ENCODE results near the gene SLC16A9. TPM values are rescaled to one million over a fixed set of nuclear protein-coding genes. Genes with fewer than 3 reads are reported as not detected.

The SLC16A9 gene
- total and polyA plus RNA-seq, 2 donors (not counting 3 experiments of a cell fraction or from before 2014, with no cell fraction given): 0.35 TPM; not detected in 1

- H3K27ac ChIP-seq (ENCODE audit: insufficient read depth, low read depth, low read length): no peak overlapping the region
- dilution Hi-C loops (cut with MboI; ENCODE audit: extremely low pct_ligation_motif_present, low sequenced_read_pairs): no loop called here
- H3K9me3 ChIP-seq (replicated peaks; ENCODE audit: control insufficient read depth, insufficient read depth, low read length): no peaks in the 10 kb centered on the region
- peaks cover 4 to 10% of the 10 kb centered on the region in 2 experiments for H3K27me3 ChIP-seq (ENCODE audit: control insufficient read depth in 2 of 2, insufficient read depth in 2 of 2, low read length in 2 of 2)
- POLR2A ChIA-PET: interaction anchor here (0.6 kb wide), 1 partner anchor 201 kb away, joined by 3 read pairs; no protein-coding TSS in a partner anchor
- no peaks in the 10 kb centered on the region for H3K4me1 ChIP-seq (ENCODE audit: control insufficient read depth, extremely low read depth, insufficient read depth, low read length)
- no peak overlapping the region for H3K4me3 ChIP-seq (replicated peaks in 1 of 3; ENCODE audit: insufficient read depth in 1 of 3, low read depth in 1 of 3, low read length in 3 of 3)
- no peaks in the 10 kb centered on the region for H3K79me2 ChIP-seq (ENCODE audit: control insufficient read depth, insufficient read depth, low read length)
- no peak overlapping the region for H3K4me2 ChIP-seq (ENCODE audit: insufficient read depth, low read length)
- no TSS peak for BruUV-seq (replicated peaks)
- FAIRE-seq: no peak
- H3K36me3 ChIP-seq (ENCODE audit: control insufficient read depth in 2 of 2, extremely low read depth in 1 of 2, insufficient read depth in 2 of 2, low read length in 2 of 2): no peaks in the 10 kb centered on the region
- H3K9ac ChIP-seq (replicated peaks; ENCODE audit: extremely low read depth, insufficient read depth, low read length): no peak overlapping the region
- no peak for TF ChIP-seq MAX (IDR thresholded peaks at IDR 0.05; ENCODE audit: insufficient read depth, insufficient read length)
- no peak for TF ChIP-seq POLR2A (IDR thresholded peaks at IDR 0.05; ENCODE audit: low read depth, low read length)
- TF ChIP-seq POLR2AphosphoS5 (IDR thresholded peaks at IDR 0.05; ENCODE audit: insufficient read depth, low read depth, low read length): no peak
- TF ChIP-seq JUN (IDR thresholded peaks at IDR 0.05; ENCODE audit: borderline replicate concordance, insufficient read depth, insufficient read length, low read depth): no peak
- no peak for TF ChIP-seq GATA2 (IDR thresholded peaks at IDR 0.05; ENCODE audit: insufficient read depth, insufficient read length, low read depth, low read length)
- TF ChIP-seq CTCF (IDR thresholded peaks at IDR 0.05; ENCODE audit: extremely low read depth in 1 of 2, insufficient read depth in 1 of 2, low read depth in 1 of 2, low read length in 2 of 2): no peak
- TF ChIP-seq MYC (IDR thresholded peaks at IDR 0.05; ENCODE audit: low read depth, low read length): no peak
- TF ChIP-seq EZH2 (IDR thresholded peaks at IDR 0.05; ENCODE audit: borderline replicate concordance, low read depth, low read length, severe bottlenecking): no peak
- no peak for TF ChIP-seq FOS (IDR thresholded peaks at IDR 0.05; ENCODE audit: borderline replicate concordance, insufficient read depth, low read length)
- DNase-seq (ENCODE audit: low read depth, low spot score): no peak
- no peaks in the 10 kb centered on the region for H4K20me1 ChIP-seq (replicated peaks; ENCODE audit: control insufficient read depth, extremely low read depth, insufficient read depth, low read length)
- no peak overlapping the region for H2AFZ ChIP-seq (ENCODE audit: low read depth, low read length)
- intact Hi-C loops (cut with micrococcal nuclease): no loop called here
- CTCF ChIA-PET: interaction anchor here (0.6 to 9.0 kb wide), 9 partner anchors 9 to 426 kb away, joined by 3 to 86 read pairs (median 3); partner anchors contain the start of gene CCDC6
- H3K9me1 ChIP-seq (replicated peaks; ENCODE audit: control insufficient read depth, extremely low read depth, insufficient read depth, low read length): no peaks in the 10 kb centered on the region
Observed at GRCh38 chr10:59628965-59629364, 80.7 kb downstream of the SLC16A9 start.

Data from endothelial cell of umbilical vein (primary cell).